ENCODE data around the gene PTPN11. TPM values are rescaled to one million over a fixed set of nuclear protein-coding genes. Genes with fewer than 3 reads are reported as not detected.
A peak's percentile ranks its signal among the peaks of the same experiment; 100 is the strongest.

Gene PTPN11
- total and polyA plus RNA-seq, 2 of the 13 experiments (the other 11 are each of a cell fraction or from before 2014, with no cell fraction given): 30.0 to 63.5 TPM

- H3K4me2 ChIP-seq (ENCODE audit: low read depth, low read length): peak overlapping the region; percentile 18; the same call in 1 of the 2 replicates
- peaks cover 45% of the 10 kb centered on the region for H3K79me2 ChIP-seq (ENCODE audit: insufficient read depth, low read length)
- no peak overlapping the region for H2AFZ ChIP-seq (ENCODE audit: low read length)
- in situ Hi-C loops (cut with HindIII; ENCODE audit: extremely low pct_ligation_motif_present, low pct_unique_long_range_greater_than_20kb): no loop called here
- DNase-seq (ENCODE audit: low spot score): no peak
- ATAC-seq: peak; percentile 57; the same call in 2 of the 3 replicates
- H3K36me3 ChIP-seq (replicated peaks in 1 of 2; ENCODE audit: control insufficient read depth in 1 of 2, insufficient read depth in 2 of 2, low read length in 2 of 2): no peaks in the 10 kb centered on the region
- POLR2A ChIA-PET: no interaction called here
- H3K9ac ChIP-seq (ENCODE audit: insufficient read depth, low read depth, low read length): peak overlapping the region; percentile 29; the same call in 1 of the 2 replicates
- H4K20me1 ChIP-seq (ENCODE audit: insufficient read depth, low read length): peaks cover 9% of the 10 kb centered on the region; the same call in 1 of the 2 replicates
- FAIRE-seq: no peak
- peaks cover 32% of the 10 kb centered on the region for H3K4me1 ChIP-seq (ENCODE audit: insufficient read depth, low read length)
- intact Hi-C loops (cut with micrococcal nuclease; ENCODE audit: unreplicated experiment): no loop called here
- H3K27me3 ChIP-seq (ENCODE audit: control insufficient read depth in 1 of 2, insufficient read depth in 2 of 2, low read length in 2 of 2): no peaks in the 10 kb centered on the region
- no TSS peak for BruUV-seq (replicated peaks)
- H3K27ac ChIP-seq (ENCODE audit: extremely low read length, insufficient read depth, low read length): peak overlapping the region; percentile 7
- 71% methylated on average over 3 of the region's 3 CpGs for WGBS (ENCODE audit: low lambda C conversion rate)
- CTCF ChIA-PET (ENCODE audit: low intra/inter-chr PET ratio, low total read pairs): no interaction called here
- no peak overlapping the region for H3K4me3 ChIP-seq (replicated peaks in 1 of 3; ENCODE audit: insufficient read depth in 1 of 3, low read depth in 2 of 3, low read length in 3 of 3)
- H3K9me3 ChIP-seq (ENCODE audit: low read length): no peaks in the 10 kb centered on the region
- TF ChIP-seq HMGXB4 (CRISPR knock-in tag; IDR thresholded peaks at IDR 0.05; ENCODE audit: borderline replicate concordance in 1 of 2, low read depth in 1 of 2): no peak
- TF ChIP-seq ZNF18 (CRISPR knock-in tag; IDR thresholded peaks at IDR 0.05; ENCODE audit: insufficient replicate concordance): peak; percentile 99
- TF ChIP-seq TFE3 (CRISPR knock-in tag; IDR thresholded peaks at IDR 0.05): no peak
- TF ChIP-seq ZNF879 (CRISPR knock-in tag; IDR thresholded peaks at IDR 0.05): no peak
- TF ChIP-seq ZBTB7A (CRISPR knock-in tag; IDR thresholded peaks at IDR 0.05): no peak
- peak; percentile 39; the same call in 1 of the 2 replicates for TF ChIP-seq ZNF605 (CRISPR knock-in tag; IDR thresholded peaks at IDR 0.05)
- no peak for TF ChIP-seq ZBTB7B (CRISPR knock-in tag; IDR thresholded peaks at IDR 0.05)
- no peak for TF ChIP-seq ZFP91 (CRISPR knock-in tag; IDR thresholded peaks at IDR 0.05; ENCODE audit: borderline replicate concordance)
- no peak for TF ChIP-seq PRDM10 (CRISPR knock-in tag; IDR thresholded peaks at IDR 0.05; ENCODE audit: low read depth)
- no peak for TF ChIP-seq MIER2 (CRISPR knock-in tag; IDR thresholded peaks at IDR 0.05)
- TF ChIP-seq HBP1 (CRISPR knock-in tag; IDR thresholded peaks at IDR 0.05; ENCODE audit: low read depth): no peak
Observed at GRCh38 chr12:112374166-112374740, 44.5 kb upstream of the PTPN11 start.
